A673 (cell line): Measurements from ENCODE around the gene THOC1.

Experiments used
- CTCF ChIP-seq: fragments of 300-800, 200-600 bp; sonication (generic); conservative IDR thresholded peaks from 2 replicates; pipeline ENCODE4 v1.5.1; 2017; ENCODE audit warnings: low read depth, mild to moderate bottlenecking, antibody characterized with exemption, low read length, moderate library complexity, mixed read lengths
- EZH2 ChIP-seq: fragments of 200-600 bp; sonication (generic); IDR thresholded peaks from 2 replicates; pipeline ENCODE4 v1.6.1; 2017; ENCODE audit warnings: borderline replicate concordance, low read depth, mild to moderate bottlenecking, mixed read lengths, antibody characterized with exemption, low read length; ENCODE audit not compliant: poor library complexity, severe bottlenecking

- TF ChIP-seq EZH2 (no peak), CTCF (no peak)
Observed at GRCh38 chr18:260547-260946, 7.3 kb downstream of the THOC1 start.
